NCI-H2029 (cell line): ENCODE results near the gene FGF1.

ENCODE experiments used
- DNase-seq: peaks from one replicate; lab custom pipeline; 2025; lab: John Stamatoyannopoulos, UW

Gene FGF1

GRCh38 chr5:142542906-142543305, 143.0 kb downstream of the FGF1 start:
- no peak for DNase-seq
